ENCODE data around the gene SDK1. TPM values are rescaled to one million over a fixed set of nuclear protein-coding genes. Genes with fewer than 3 reads are reported as not detected.

Gene SDK1
- total RNA-seq, 1 donor: 0.36 TPM

DNA sequence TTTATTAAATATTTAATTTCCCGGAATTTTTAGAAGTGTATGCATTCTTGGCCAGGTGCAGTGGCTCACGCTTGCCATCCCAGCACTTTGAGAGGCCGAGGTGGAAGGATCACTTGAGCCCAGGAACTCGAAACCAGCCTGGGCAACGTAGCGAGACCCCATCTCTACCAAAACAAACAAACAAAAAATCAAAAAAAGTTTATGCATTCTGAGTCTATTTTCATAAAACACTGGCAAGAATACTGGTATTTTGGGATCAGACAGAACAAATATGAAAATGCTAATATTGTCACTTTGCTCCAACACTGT lies 940.2 kb downstream of the SDK1 start:
- no peak overlapping the region for H2AFZ ChIP-seq (ENCODE audit: low read length)
- no peaks in the 10 kb centered on the region for H3K9me3 ChIP-seq (ENCODE audit: low read depth, low read length)
- DNase-seq (ENCODE audit: insufficient read length, low spot score, missing footprints): no peak

DNA sequence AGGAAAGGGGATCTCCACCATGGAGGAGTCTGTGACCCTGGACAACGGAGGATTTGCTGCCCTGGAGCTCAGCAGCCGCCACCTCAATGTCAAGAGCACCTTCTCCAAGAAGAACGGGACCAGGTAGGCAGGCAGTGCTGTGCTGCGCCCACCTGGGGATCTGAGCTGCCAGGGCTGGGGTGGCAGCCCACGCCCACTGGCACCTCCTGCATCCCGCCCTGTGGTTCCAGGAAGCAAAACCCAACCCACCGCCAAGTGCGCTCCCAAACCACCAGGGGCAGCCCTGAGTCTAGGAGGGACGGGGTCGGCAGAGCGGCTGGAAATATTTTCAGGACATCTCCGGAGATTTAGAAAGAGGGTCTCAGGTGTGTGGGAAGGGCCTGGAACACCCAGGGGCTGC lies 940.7 kb downstream of the SDK1 start:
- Histone ChIP-seq H3K9me3 (ENCODE audit: low read depth, low read length) (no peaks in the 10 kb centered on the region), H3K79me2 (ENCODE audit: insufficient read depth, low read length) (no peaks in the 10 kb centered on the region), H3K4me3 (ENCODE audit: insufficient read depth, low read length) (no peak overlapping the region), H3K4me1 (ENCODE audit: insufficient read depth, low read length) (no peaks in the 10 kb centered on the region), H3K36me3 (ENCODE audit: insufficient read depth, low read length) (no peaks in the 10 kb centered on the region), H3K4me2 (ENCODE audit: insufficient read depth, low read length) (no peak overlapping the region), H4K20me1 (ENCODE audit: insufficient read depth, low read length) (no peaks in the 10 kb centered on the region), H2AFZ (ENCODE audit: low read length) (no peak overlapping the region), H3K27ac (ENCODE audit: low read depth, low read length) (no peak overlapping the region), H3K27me3 (ENCODE audit: insufficient read depth, low read length) (no peaks in the 10 kb centered on the region)
- no peak for DNase-seq (ENCODE audit: insufficient read length, low spot score, missing footprints)
- TF ChIP-seq, protein P1, sequence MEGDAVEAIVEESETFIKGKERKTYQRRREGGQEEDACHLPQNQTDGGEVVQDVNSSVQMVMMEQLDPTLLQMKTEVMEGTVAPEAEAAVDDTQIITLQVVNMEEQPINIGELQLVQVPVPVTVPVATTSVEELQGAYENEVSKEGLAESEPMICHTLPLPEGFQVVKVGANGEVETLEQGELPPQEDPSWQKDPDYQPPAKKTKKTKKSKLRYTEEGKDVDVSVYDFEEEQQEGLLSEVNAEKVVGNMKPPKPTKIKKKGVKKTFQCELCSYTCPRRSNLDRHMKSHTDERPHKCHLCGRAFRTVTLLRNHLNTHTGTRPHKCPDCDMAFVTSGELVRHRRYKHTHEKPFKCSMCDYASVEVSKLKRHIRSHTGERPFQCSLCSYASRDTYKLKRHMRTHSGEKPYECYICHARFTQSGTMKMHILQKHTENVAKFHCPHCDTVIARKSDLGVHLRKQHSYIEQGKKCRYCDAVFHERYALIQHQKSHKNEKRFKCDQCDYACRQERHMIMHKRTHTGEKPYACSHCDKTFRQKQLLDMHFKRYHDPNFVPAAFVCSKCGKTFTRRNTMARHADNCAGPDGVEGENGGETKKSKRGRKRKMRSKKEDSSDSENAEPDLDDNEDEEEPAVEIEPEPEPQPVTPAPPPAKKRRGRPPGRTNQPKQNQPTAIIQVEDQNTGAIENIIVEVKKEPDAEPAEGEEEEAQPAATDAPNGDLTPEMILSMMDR (IDR thresholded peaks at IDR 0.05; ENCODE audit: extremely low read depth, low read depth, low read length): no peak

More for the DNA sequence above, 940.2 kb downstream of the SDK1 start:
- no peak overlapping the region for H3K4me2 ChIP-seq (ENCODE audit: insufficient read depth, low read length)
- H3K4me1 ChIP-seq (ENCODE audit: insufficient read depth, low read length): no peaks in the 10 kb centered on the region
- H3K36me3 ChIP-seq (ENCODE audit: insufficient read depth, low read length): no peaks in the 10 kb centered on the region
- TF ChIP-seq, protein P1 (IDR thresholded peaks at IDR 0.05; ENCODE audit: extremely low read depth, low read depth, low read length): no peak
- H3K4me3 ChIP-seq (ENCODE audit: insufficient read depth, low read length): no peak overlapping the region
- H3K27ac ChIP-seq (ENCODE audit: low read depth, low read length): no peak overlapping the region
- no peaks in the 10 kb centered on the region for H4K20me1 ChIP-seq (ENCODE audit: insufficient read depth, low read length)
- no peaks in the 10 kb centered on the region for H3K27me3 ChIP-seq (ENCODE audit: insufficient read depth, low read length)
- no peaks in the 10 kb centered on the region for H3K79me2 ChIP-seq (ENCODE audit: insufficient read depth, low read length)

DNA sequence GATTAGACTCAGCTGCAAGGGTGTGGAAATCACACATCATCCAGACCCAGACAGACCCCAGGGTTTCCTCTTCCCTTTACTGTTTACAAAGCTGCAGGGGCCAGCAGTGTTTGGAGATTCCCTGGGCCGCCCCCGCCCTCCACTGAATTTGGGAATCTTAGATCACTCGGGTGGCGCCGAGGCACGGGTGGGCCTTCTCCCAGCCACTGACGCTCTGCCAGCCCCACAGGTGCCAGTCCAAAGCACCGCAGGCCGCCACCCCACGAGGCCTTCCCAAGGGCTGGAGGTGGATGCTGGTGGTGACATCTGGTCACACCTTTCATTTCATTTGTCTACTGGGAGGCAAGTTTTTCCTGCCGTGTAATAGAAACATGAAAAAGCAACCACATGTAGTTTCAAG lies 941.7 kb downstream of the SDK1 start:
- H3K4me1 ChIP-seq (ENCODE audit: insufficient read depth, low read length): no peaks in the 10 kb centered on the region
- H4K20me1 ChIP-seq (ENCODE audit: insufficient read depth, low read length): no peaks in the 10 kb centered on the region
- no peak overlapping the region for H2AFZ ChIP-seq (ENCODE audit: low read length)
- no peak overlapping the region for H3K4me3 ChIP-seq (ENCODE audit: insufficient read depth, low read length)
- no peak overlapping the region for H3K4me2 ChIP-seq (ENCODE audit: insufficient read depth, low read length)
- DNase-seq (ENCODE audit: insufficient read length, low spot score, missing footprints): no peak
- TF ChIP-seq, protein P1 (IDR thresholded peaks at IDR 0.05; ENCODE audit: extremely low read depth, low read depth, low read length): no peak
- H3K36me3 ChIP-seq (ENCODE audit: insufficient read depth, low read length): no peaks in the 10 kb centered on the region
- no peaks in the 10 kb centered on the region for H3K79me2 ChIP-seq (ENCODE audit: insufficient read depth, low read length)
- no peaks in the 10 kb centered on the region for H3K9me3 ChIP-seq (ENCODE audit: low read depth, low read length)
- no peak overlapping the region for H3K27ac ChIP-seq (ENCODE audit: low read depth, low read length)
- H3K27me3 ChIP-seq (ENCODE audit: insufficient read depth, low read length): no peaks in the 10 kb centered on the region

DNA sequence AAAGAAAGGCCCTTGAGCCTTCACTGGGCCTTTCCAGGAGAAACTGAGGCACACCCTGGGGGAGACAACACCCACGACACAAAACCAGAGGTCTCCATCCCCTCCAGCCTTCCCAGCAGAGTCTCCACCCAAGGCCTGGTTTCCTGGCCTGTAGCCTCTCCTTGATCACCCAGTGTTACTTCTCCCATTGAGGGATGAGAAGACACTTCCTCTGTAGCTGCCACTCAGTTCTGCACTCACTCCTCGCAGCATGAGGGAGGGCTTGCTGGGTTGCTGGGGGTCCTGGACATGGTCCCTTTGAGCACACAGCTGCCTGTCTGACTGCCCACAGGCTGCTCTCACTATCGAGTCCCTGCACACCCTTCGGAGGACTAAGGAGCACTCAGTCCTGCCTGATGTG lies 943.0 kb downstream of the SDK1 start:
- H3K4me2 ChIP-seq (ENCODE audit: insufficient read depth, low read length): no peak overlapping the region
- H3K36me3 ChIP-seq (ENCODE audit: insufficient read depth, low read length): no peaks in the 10 kb centered on the region
- H4K20me1 ChIP-seq (ENCODE audit: insufficient read depth, low read length): no peaks in the 10 kb centered on the region
- H3K27ac ChIP-seq (ENCODE audit: low read depth, low read length): no peak overlapping the region
- H3K27me3 ChIP-seq (ENCODE audit: insufficient read depth, low read length): no peaks in the 10 kb centered on the region
- no peaks in the 10 kb centered on the region for H3K4me1 ChIP-seq (ENCODE audit: insufficient read depth, low read length)
- H3K79me2 ChIP-seq (ENCODE audit: insufficient read depth, low read length): no peaks in the 10 kb centered on the region
- no peak for DNase-seq (ENCODE audit: insufficient read length, low spot score, missing footprints)
- no peak overlapping the region for H3K4me3 ChIP-seq (ENCODE audit: insufficient read depth, low read length)
- H3K9me3 ChIP-seq (ENCODE audit: low read depth, low read length): no peaks in the 10 kb centered on the region
- TF ChIP-seq, protein P1 (IDR thresholded peaks at IDR 0.05; ENCODE audit: extremely low read depth, low read depth, low read length): no peak
- no peak overlapping the region for H2AFZ ChIP-seq (ENCODE audit: low read length)

All from osteoblast (primary cell).